Measurements from ENCODE around the gene CYP26B1.

DNA sequence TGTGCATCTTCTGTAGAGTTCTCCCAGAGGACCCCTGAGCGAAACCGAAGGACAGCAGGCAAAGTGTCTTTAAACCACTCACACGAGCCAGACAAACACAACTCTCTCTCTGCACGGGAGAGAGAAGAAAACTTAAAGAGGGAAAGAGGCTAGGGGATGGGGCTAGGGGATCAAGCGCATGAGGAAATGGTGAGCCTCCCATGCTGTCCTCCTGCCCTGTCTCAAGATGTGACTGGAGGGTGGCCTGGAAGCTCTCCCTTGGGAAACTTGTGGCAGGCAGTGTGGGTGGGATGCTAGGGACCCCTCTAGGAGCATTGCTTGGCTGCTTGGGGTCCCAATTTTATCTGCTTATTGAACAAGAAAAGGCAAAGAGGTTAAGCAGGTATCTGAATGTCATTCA lies 44.5 kb downstream of the CYP26B1 start:
- no peak for TF ChIP-seq POLR2A (IDR thresholded peaks at IDR 0.05; ENCODE audit: low read depth, low read length)
- no peak for TF ChIP-seq EZH2 (IDR thresholded peaks at IDR 0.05; ENCODE audit: borderline replicate concordance, low read depth, low read length, severe bottlenecking)
- no peak for TF ChIP-seq POLR2AphosphoS5 (IDR thresholded peaks at IDR 0.05; ENCODE audit: insufficient read depth, low read depth, low read length)
